ENCODE measurements around the gene CELF4.

The CELF4 gene

DNA sequence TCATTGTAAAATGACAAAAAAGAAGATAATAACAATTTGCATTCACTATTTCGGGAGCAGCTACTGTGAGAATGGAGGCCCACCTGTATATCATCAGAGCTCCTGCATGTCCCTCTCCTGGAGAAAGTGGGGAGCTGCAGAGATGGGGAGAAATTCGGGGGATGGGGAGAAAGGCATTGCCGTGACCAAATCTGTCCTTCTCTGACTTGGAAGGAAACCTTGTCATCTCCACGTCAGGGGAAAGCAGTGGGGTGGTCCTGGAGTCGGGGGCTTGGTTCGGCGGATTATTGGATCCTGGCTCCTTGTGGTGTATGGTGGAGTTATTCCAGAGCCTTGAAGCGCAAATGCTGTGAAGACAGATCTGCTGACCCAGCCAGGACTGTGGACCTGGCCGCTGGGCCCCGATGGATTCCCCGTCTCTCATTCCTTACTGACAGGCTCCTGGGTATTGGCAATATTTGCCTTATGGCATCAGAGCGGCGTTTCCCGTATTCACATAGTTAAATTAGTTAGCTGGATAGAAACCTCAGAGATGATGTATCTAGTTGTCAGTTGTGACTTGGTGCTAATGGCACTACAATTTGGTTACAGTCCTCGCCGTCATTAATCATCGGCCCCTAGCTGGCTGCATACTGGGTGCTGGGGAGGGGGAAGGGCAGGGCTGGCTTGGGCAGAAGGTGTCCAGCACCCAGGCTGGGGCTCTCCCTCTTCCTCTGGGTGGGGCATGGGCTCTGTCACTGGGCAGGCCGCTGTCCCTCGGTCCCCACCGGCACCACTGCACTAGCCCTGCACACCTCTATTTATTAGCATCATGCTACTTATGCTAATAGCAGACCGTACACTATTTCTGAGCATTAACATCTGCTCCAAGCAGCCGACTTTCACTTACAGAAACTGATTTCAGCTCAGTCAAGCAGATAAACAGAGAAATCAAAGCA is 31.7 kb downstream of the CELF4 start:
- TF ChIP-seq, protein P1, sequence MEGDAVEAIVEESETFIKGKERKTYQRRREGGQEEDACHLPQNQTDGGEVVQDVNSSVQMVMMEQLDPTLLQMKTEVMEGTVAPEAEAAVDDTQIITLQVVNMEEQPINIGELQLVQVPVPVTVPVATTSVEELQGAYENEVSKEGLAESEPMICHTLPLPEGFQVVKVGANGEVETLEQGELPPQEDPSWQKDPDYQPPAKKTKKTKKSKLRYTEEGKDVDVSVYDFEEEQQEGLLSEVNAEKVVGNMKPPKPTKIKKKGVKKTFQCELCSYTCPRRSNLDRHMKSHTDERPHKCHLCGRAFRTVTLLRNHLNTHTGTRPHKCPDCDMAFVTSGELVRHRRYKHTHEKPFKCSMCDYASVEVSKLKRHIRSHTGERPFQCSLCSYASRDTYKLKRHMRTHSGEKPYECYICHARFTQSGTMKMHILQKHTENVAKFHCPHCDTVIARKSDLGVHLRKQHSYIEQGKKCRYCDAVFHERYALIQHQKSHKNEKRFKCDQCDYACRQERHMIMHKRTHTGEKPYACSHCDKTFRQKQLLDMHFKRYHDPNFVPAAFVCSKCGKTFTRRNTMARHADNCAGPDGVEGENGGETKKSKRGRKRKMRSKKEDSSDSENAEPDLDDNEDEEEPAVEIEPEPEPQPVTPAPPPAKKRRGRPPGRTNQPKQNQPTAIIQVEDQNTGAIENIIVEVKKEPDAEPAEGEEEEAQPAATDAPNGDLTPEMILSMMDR (conservative IDR thresholded peaks at IDR 0.05): no peak
- no peak for TF ChIP-seq ZFX (IDR thresholded peaks at IDR 0.05)
- H3K27ac ChIP-seq: no peak overlapping the region

GRCh38 chr18:37532917-37533316 is 32.7 kb downstream of the CELF4 start:
- TF ChIP-seq, protein P1 (conservative IDR thresholded peaks at IDR 0.05): no peak
- TF ChIP-seq ZFX (IDR thresholded peaks at IDR 0.05): no peak
- H3K27ac ChIP-seq: no peak overlapping the region

GRCh38 chr18:37529863-37530262 is 35.7 kb downstream of the CELF4 start:
- TF ChIP-seq ZFX (IDR thresholded peaks at IDR 0.05): no peak
- TF ChIP-seq, protein P1 (conservative IDR thresholded peaks at IDR 0.05): no peak
- no peak overlapping the region for H3K27ac ChIP-seq

DNA sequence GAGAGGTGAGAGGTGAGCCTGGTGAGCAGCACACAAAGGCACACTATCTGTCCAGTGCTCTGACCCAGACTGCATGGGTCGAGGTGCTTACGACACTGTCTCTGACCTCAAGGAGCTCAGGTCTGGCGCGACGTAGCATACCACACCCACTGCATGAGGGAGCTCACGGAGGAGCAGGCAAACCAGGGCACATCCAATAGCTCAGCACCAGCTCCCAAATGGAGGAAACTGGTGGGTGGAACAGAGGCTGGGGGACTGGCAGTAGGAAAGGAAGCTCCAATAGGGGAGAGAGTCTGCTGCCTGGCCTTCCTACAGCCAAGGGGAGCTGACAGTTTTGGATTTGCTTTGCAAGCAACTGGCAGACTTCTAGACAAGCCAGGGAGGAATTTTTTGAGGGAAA is 36.3 kb downstream of the CELF4 start:
- TF ChIP-seq ZFX (IDR thresholded peaks at IDR 0.05): no peak
- TF ChIP-seq, protein P1 (conservative IDR thresholded peaks at IDR 0.05): no peak
- H3K27ac ChIP-seq: no peak overlapping the region

GRCh38 chr18:37527395-37527794 is 38.2 kb downstream of the CELF4 start:
- TF ChIP-seq, protein P1 (conservative IDR thresholded peaks at IDR 0.05): no peak
- TF ChIP-seq ZFX (IDR thresholded peaks at IDR 0.05): no peak
- no peak overlapping the region for H3K27ac ChIP-seq

GRCh38 chr18:37525262-37525585 is 40.4 kb downstream of the CELF4 start:
- TF ChIP-seq ZFX (IDR thresholded peaks at IDR 0.05): no peak
- TF ChIP-seq, protein P1 (conservative IDR thresholded peaks at IDR 0.05): no peak
- H3K27ac ChIP-seq: no peak overlapping the region

GRCh38 chr18:37524498-37525261 is 40.9 kb downstream of the CELF4 start:
- H3K27ac ChIP-seq: no peak overlapping the region
- TF ChIP-seq, protein P1 (conservative IDR thresholded peaks at IDR 0.05): no peak
- no peak for TF ChIP-seq ZFX (IDR thresholded peaks at IDR 0.05)

All from C4-2B (cell line).